RWPE2 (cell line): ENCODE data around the gene ZMIZ1.

ENCODE experiments used
- ATAC-seq: fragments of 200-7000 bp; cut with Tn5 transposase; 3 replicates; pipeline ENCODE4 v1.9.1; 2021; ENCODE audit warnings: low read depth
- DNase-seq: peaks from one replicate; pipeline ENCODE4 v3.0.0-alpha.2; 2020; ENCODE audit warnings: low spot score
- H3K27ac ChIP-seq: fragments of 450-650 bp; 2 replicates; pipeline ENCODE4 v1.5.1; 2017; ENCODE audit warnings: mild to moderate bottlenecking; ENCODE audit not compliant: poor library complexity, severe bottlenecking
- H3K27me3 ChIP-seq: fragments of 250-450 bp; sonication (Bioruptor Pico); 2 replicates; pipeline ENCODE4 v1.5.1; 2021; ENCODE audit warnings: mild to moderate bottlenecking, moderate library complexity; ENCODE audit not compliant: insufficient read depth, poor library complexity, severe bottlenecking
- H3K36me3 ChIP-seq: fragments of 250-450 bp; sonication (Bioruptor Pico); 2 replicates; pipeline ENCODE4 v1.5.1; 2020; ENCODE audit warnings: low read depth, mild to moderate bottlenecking, moderate library complexity
- H3K4me1 ChIP-seq: fragments of 250-450 bp; sonication (Bioruptor Pico); 2 replicates; pipeline ENCODE4 v1.5.1; 2021; ENCODE audit warnings: mild to moderate bottlenecking, moderate library complexity; ENCODE audit not compliant: insufficient read depth, poor library complexity, severe bottlenecking
- H3K4me3 ChIP-seq: fragments of 250-450 bp; sonication (Bioruptor Pico); 2 replicates; pipeline ENCODE4 v1.5.1; 2021; ENCODE audit warnings: mild to moderate bottlenecking, moderate library complexity; ENCODE audit not compliant: severe bottlenecking
- H3K9me3 ChIP-seq: fragments of 250-450 bp; sonication (Bioruptor Pico); 2 replicates; pipeline ENCODE4 v1.5.1; 2021; ENCODE audit warnings: mild to moderate bottlenecking, moderate library complexity; ENCODE audit not compliant: severe bottlenecking
- TF ChIP-seq, protein P1 (sequence below): fragments of 450-650 bp; IDR thresholded peaks from one replicate; pipeline ENCODE4 v1.5.1; 2017; ENCODE audit warnings: mild to moderate bottlenecking, moderate library complexity; ENCODE audit not compliant: poor library complexity, severe bottlenecking

The ZMIZ1 gene

DNA sequence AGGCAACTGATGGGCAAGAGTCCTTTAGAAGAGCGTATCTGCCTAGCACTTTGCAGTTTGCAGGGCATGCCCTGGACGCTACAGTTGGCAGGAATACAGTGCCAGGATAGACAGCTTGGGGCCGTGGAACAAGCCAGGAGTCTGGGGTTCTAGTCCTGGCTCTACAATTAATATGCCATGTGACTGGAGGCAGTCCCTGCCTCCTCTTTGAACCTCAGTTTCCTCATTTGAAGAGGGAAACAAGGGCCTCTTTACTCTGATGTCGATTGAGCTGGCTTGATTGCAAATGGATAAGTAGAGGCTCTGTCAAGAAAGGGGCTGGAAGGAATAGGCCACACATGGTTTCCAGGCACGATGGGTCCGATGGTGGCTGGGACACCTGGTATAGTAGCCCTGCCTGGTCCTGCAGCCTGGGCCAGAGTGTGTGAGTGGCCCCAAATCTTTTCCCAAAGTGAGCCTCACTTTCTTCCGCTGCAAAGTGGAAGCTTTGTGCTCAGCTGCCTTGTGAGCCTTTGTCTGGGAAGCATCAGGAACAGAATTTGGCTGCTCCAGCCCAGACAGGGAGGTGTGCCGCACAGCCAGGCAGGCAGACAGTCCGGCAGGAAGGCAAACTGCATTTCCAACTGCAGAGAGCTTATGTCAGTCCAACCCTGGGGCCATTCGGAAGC, 167.1 kb downstream of the ZMIZ1 start:
- Histone ChIP-seq H3K27ac (peak overlapping the region; percentile 69), H3K4me1 (peaks cover 43% of the 10 kb centered on the region), H3K4me3 (no peak overlapping the region), H3K27me3 (no peaks in the 10 kb centered on the region), H3K9me3 (no peaks in the 10 kb centered on the region), H3K36me3 (no peaks in the 10 kb centered on the region)
- TF ChIP-seq, protein P1, sequence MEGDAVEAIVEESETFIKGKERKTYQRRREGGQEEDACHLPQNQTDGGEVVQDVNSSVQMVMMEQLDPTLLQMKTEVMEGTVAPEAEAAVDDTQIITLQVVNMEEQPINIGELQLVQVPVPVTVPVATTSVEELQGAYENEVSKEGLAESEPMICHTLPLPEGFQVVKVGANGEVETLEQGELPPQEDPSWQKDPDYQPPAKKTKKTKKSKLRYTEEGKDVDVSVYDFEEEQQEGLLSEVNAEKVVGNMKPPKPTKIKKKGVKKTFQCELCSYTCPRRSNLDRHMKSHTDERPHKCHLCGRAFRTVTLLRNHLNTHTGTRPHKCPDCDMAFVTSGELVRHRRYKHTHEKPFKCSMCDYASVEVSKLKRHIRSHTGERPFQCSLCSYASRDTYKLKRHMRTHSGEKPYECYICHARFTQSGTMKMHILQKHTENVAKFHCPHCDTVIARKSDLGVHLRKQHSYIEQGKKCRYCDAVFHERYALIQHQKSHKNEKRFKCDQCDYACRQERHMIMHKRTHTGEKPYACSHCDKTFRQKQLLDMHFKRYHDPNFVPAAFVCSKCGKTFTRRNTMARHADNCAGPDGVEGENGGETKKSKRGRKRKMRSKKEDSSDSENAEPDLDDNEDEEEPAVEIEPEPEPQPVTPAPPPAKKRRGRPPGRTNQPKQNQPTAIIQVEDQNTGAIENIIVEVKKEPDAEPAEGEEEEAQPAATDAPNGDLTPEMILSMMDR: no peak
- ATAC-seq (no peak), DNase-seq (no peak)

DNA sequence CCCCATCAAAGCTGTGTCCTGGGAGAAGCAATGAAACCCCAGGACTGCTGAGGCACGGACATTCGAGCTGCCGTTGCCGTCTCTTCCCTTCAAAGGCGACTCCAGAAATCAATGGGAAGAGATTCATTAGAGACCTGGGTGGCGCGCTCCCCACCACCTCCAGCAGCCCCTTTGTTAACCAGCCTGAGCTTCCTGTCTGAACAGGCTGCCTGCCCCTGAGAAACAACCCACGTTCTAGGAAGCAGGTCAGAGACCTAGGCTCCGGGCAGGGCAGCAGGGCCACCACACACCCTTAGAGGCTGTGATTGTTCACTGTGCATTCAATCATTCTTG, 167.6 kb downstream of the ZMIZ1 start:
- TF ChIP-seq, protein P1: no peak
- Histone ChIP-seq H3K27ac (peak overlapping the region; percentile 69), H3K36me3 (no peaks in the 10 kb centered on the region), H3K27me3 (no peaks in the 10 kb centered on the region), H3K9me3 (no peaks in the 10 kb centered on the region), H3K4me1 (peaks cover 44% of the 10 kb centered on the region), H3K4me3 (no peak overlapping the region)
- DNase-seq (no peak), ATAC-seq (no peak)

DNA sequence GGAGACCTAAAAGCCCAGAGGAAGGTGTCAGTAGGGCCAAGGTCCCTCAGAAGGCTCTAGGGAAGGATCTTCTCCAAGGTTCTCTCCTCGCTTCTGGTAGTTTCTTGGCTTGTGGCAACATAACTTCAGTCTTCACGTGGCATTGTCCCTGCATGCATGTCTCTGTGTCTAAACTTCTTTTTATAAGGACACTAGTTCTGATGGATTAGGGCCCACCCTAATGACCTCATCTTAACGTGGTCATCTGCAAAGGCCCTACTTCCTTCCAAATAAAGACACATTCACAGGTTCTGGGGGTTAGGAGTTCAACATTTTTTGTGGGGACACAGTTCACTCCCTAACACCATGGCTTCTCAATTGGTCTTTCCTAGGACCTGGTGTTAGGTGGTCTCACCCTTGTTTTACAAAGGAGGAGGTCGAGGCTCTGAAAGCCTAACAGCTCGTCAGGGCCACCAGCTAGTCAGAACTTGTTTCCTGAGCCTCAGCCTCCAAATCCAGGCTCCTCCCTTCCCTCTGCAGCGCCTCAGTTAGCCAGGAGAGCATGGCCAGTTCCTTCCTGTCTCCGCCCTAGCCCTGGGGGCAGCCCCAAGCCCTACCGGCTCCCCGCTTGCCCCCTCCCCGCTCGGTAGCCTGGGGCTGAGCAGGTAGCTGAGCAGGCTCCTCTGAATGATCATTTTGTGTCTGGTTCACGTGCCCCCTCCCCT, 168.8 kb downstream of the ZMIZ1 start:
- Histone ChIP-seq H3K27me3 (no peaks in the 10 kb centered on the region), H3K9me3 (no peaks in the 10 kb centered on the region), H3K27ac (peak overlapping the region; percentile 69), H3K4me3 (no peak overlapping the region), H3K4me1 (peaks cover 50% of the 10 kb centered on the region), H3K36me3 (no peaks in the 10 kb centered on the region)
- ATAC-seq (peak; percentile 61), DNase-seq (no peak)
- TF ChIP-seq, protein P1: no peak

DNA sequence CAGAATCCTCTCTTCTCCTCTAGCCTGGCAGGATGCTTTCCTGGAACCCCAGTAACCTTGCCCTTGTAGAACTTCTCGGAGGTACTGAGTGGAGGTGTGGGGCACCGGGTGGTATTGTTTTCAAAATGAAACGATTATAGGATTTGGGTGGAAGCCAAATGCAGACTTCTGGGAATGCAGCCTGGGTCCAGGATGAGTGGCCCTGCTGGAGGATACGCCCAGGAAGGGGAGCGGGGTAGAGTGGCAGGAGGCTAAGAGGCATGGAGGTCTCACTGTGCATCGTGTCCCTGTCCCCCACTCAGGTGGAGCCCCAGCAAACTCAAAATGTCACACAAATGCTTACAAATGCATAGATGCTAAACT, 169.4 kb downstream of the ZMIZ1 start:
- TF ChIP-seq, protein P1: no peak
- Histone ChIP-seq H3K36me3 (no peaks in the 10 kb centered on the region), H3K27me3 (no peaks in the 10 kb centered on the region), H3K9me3 (no peaks in the 10 kb centered on the region), H3K27ac (peak overlapping the region; percentile 69), H3K4me1 (peaks cover 50% of the 10 kb centered on the region), H3K4me3 (no peak overlapping the region)
- ATAC-seq (peak; percentile 24; the same call in 1 of the 3 replicates), DNase-seq (no peak)

DNA sequence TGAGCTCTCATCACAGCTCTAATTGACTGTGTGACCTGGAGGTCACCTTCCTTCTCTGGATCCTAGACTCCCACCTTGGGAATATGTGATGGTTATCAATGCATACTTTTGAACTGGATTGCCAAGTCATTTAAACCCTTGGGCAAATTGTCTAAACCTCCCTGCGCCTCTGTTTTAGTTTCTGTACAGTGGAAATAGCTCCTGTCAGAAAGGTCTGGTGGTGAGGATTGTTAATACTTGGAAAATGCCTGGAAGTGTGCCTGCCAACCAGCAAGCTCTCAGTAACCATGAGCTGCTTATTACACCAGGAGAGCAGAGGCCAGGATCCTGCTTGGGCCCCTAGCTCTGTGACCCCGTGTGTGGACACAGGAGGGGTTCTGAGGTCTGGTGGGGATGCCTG, 169.8 kb downstream of the ZMIZ1 start:
- Histone ChIP-seq H3K4me1 (peaks cover 50% of the 10 kb centered on the region), H3K27me3 (no peaks in the 10 kb centered on the region), H3K4me3 (no peak overlapping the region), H3K36me3 (no peaks in the 10 kb centered on the region), H3K9me3 (no peaks in the 10 kb centered on the region), H3K27ac (peak overlapping the region; percentile 69)
- no peak for ATAC-seq
- TF ChIP-seq, protein P1: no peak
- DNase-seq: no peak
